ENCODE measurements around the gene SLC25A19.

SLC25A19 gene

DNA sequence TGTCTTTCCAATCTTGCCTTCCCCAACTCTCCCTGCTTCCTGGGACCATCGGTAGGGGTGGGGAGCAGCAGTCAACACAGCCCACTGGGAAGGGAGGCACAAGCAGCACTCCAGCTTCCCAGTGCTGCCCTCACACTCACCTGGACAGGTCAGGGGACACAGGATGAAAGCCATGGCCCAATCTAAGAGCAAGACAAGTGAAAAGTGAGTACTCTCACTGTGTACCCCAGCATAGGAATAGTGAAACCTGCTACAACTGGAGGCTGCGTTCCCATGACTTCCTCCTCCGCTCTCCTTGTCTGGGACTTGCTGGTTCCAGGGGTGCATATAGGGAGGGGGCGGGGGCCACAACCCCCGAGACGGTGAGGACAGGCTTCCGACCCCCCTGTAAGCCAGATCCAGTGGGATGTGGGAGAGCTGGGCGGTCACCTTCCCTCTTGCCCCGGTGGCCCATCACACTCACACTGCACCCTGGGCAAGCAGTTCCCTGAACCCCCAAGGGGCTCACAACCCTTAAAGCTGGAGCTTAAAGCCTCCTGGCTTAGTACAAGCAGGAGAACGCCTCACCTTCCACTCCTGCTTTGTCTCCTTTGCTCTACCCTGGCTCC lies 29.5 kb upstream of the SLC25A19 start:
- H3K36me3 ChIP-seq (ENCODE audit: insufficient read depth, low read length): peaks cover 40% of the 10 kb centered on the region
- no peaks in the 10 kb centered on the region for H3K27me3 ChIP-seq (ENCODE audit: insufficient read depth, low read length)
- no peak overlapping the region for H3K27ac ChIP-seq (ENCODE audit: low read depth, low read length)
- peaks cover 10% of the 10 kb centered on the region for H3K4me1 ChIP-seq (ENCODE audit: insufficient read depth, low read length)
- H3K4me3 ChIP-seq (ENCODE audit: low read length): no peak overlapping the region
- no peak overlapping the region; the same call in 1 of the 2 replicates for H3K9ac ChIP-seq (ENCODE audit: low read depth, low read length)
- 94% methylated on average over 10 of the region's 10 CpGs for WGBS
- H3K9me3 ChIP-seq (ENCODE audit: insufficient read depth, low read depth, low read length): no peaks in the 10 kb centered on the region

DNA sequence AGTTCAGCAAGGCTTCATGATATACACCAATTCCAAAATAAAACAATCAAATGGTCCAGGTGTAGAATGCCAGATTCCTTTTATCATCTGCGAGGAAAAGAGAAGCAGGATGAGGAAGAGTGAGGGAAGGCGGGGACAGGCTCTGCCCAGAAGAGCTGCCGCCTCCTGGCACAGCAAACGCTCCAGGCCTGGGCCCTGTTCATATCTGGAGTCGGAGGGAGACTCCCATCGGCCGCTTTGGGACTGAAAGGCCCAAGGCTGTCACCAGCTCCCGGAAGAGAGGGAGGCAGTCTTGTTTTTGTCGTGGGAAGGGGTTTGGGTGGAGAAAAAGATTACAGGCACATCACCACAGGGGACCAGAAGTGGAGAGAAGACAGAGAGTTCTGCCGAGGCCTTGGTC lies 29.0 kb upstream of the SLC25A19 start:
- H3K27ac ChIP-seq (ENCODE audit: low read depth, low read length): peak overlapping the region; percentile 25; the same call in 1 of the 2 replicates
- no peak overlapping the region for H3K9ac ChIP-seq (ENCODE audit: low read depth, low read length)
- H3K4me3 ChIP-seq (ENCODE audit: low read length): no peak overlapping the region
- peaks cover 38% of the 10 kb centered on the region for H3K36me3 ChIP-seq (ENCODE audit: insufficient read depth, low read length)
- peaks cover 9% of the 10 kb centered on the region for H3K4me1 ChIP-seq (ENCODE audit: insufficient read depth, low read length)
- WGBS: 82% methylated on average over 10 of the region's 10 CpGs
- no peaks in the 10 kb centered on the region for H3K27me3 ChIP-seq (ENCODE audit: insufficient read depth, low read length)
- H3K9me3 ChIP-seq (ENCODE audit: insufficient read depth, low read depth, low read length): no peaks in the 10 kb centered on the region

DNA sequence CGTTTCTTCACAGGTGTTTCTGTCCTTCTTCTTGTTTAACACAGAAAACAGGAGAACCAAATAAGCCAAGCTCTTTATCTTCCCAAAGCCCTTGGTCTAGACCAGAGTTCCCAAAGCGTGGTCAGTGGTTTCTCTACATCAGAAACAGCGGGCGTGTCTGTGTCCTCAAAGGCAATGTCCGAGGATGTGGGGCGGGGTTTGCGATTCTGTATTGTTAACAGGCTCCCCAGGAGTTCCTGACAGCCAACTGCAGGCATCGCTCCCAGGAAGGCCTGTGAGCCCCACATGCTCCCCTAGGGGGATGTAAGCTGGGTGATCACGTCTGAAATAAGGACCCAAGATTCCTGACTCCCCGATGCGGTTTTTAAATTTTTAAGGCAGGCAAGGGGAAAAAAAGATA lies 28.4 kb upstream of the SLC25A19 start:
- Histone ChIP-seq H3K9me3 (ENCODE audit: insufficient read depth, low read depth, low read length) (no peaks in the 10 kb centered on the region), H3K27me3 (ENCODE audit: insufficient read depth, low read length) (no peaks in the 10 kb centered on the region), H3K9ac (ENCODE audit: low read depth, low read length) (no peak overlapping the region), H3K4me3 (ENCODE audit: low read length) (no peak overlapping the region), H3K36me3 (ENCODE audit: insufficient read depth, low read length) (peaks cover 38% of the 10 kb centered on the region), H3K4me1 (ENCODE audit: insufficient read depth, low read length) (peaks cover 8% of the 10 kb centered on the region), H3K27ac (ENCODE audit: low read depth, low read length) (no peak overlapping the region)
- 64% methylated on average over 11 of the region's 11 CpGs for WGBS

DNA sequence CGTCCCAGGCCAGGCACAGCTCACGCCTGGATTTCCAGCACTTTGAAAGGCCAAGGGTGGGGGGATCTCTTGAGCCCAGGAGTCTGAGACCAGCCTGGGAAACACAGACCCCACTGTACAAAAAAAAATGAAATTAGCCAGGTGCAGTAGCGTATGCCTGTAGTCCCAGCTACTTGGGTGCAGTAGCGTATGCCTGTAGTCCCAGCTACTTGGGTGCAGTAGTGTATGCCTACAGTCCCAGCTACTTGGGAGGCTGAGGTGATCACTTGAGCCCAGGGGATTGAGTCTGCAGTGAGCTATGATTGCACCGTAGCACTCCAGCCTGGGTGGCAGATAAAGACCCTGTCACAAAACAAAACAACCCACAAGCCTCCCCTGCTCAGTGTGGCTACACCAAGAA lies 27.0 kb upstream of the SLC25A19 start:
- H3K9ac ChIP-seq (ENCODE audit: low read depth, low read length): no peak overlapping the region
- peaks cover 8% of the 10 kb centered on the region for H3K4me1 ChIP-seq (ENCODE audit: insufficient read depth, low read length)
- H3K27me3 ChIP-seq (ENCODE audit: insufficient read depth, low read length): no peaks in the 10 kb centered on the region
- 93% methylated on average over 5 of the region's 5 CpGs for WGBS
- no peak overlapping the region for H3K27ac ChIP-seq (ENCODE audit: low read depth, low read length)
- peaks cover 26% of the 10 kb centered on the region for H3K36me3 ChIP-seq (ENCODE audit: insufficient read depth, low read length)
- no peak overlapping the region for H3K4me3 ChIP-seq (ENCODE audit: low read length)
- no peaks in the 10 kb centered on the region for H3K9me3 ChIP-seq (ENCODE audit: insufficient read depth, low read depth, low read length)

DNA sequence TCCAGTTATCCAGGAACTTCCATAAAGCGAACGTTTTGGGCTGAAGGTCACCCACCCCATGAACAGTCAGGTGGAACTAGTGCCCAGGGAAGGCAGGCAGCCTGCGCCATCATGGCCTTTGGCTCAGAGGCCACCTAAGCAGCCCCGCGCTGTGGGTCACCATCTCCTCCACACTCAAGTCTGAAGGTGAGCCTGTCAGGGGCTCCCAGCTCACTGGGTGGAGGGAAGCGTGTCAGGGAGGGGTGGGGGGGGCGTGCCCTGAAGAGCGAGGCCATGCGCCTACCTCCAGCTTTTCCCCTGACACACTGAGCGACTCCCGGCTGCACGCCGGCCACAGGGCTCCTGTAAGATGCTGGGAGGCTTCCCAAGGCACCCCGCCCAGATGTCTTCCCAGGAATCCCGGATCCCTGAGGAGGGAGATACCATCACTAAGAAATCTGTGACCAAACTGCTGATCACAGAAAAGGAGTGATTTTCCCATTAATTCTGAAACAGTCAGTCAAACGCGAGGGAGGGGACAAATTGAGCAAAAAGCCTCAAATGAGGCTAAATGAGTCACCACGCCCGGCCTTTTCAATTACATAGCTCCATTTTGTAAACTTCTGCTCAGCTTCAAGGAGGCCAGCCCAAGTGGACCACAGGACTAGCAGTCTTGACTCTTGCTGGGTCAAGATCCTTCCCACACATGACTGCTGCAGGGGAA lies 26.5 kb upstream of the SLC25A19 start:
- Histone ChIP-seq H3K9me3 (ENCODE audit: insufficient read depth, low read depth, low read length) (no peaks in the 10 kb centered on the region), H3K4me3 (ENCODE audit: low read length) (no peak overlapping the region), H3K4me1 (ENCODE audit: insufficient read depth, low read length) (peaks cover 8% of the 10 kb centered on the region), H3K9ac (ENCODE audit: low read depth, low read length) (no peak overlapping the region), H3K36me3 (ENCODE audit: insufficient read depth, low read length) (peaks cover 20% of the 10 kb centered on the region), H3K27ac (ENCODE audit: low read depth, low read length) (no peak overlapping the region), H3K27me3 (ENCODE audit: insufficient read depth, low read length) (no peaks in the 10 kb centered on the region)
- WGBS: 89% methylated on average over 19 of the region's 19 CpGs

DNA sequence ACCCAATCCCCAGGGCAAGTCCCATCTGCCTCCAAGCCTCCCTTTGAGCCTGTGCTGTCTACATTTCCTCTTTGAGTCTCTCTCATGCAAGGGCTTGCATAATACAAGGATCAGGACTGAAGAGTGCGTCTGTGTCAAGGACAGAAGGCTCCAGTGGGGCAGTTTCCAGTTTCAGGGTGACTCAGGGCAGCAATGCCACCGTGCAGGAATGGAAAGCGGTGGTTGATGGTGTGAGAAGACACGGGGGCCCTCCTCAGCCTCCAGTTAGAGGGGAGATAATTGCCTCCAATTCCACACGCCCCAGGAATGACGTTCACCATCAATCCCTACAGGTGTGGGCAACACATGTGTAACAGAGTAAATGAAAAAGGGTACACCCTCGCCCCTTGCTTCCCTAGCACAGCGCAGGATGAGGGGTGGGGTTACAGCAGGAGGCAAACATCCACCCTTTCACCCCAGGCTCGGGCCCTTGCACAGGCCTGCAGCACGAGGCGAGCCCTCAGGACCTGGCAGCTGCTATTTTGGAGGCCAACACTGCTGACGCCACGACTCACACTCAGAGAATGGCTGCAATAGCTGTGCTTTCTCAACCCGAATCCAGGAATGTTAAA lies 24.8 kb upstream of the SLC25A19 start:
- Histone ChIP-seq H3K4me3 (ENCODE audit: low read length) (no peak overlapping the region), H3K36me3 (ENCODE audit: insufficient read depth, low read length) (peaks cover 8% of the 10 kb centered on the region), H3K27me3 (ENCODE audit: insufficient read depth, low read length) (no peaks in the 10 kb centered on the region), H3K9me3 (ENCODE audit: insufficient read depth, low read depth, low read length) (no peaks in the 10 kb centered on the region), H3K4me1 (ENCODE audit: insufficient read depth, low read length) (peaks cover 8% of the 10 kb centered on the region), H3K9ac (ENCODE audit: low read depth, low read length) (no peak overlapping the region), H3K27ac (ENCODE audit: low read depth, low read length) (no peak overlapping the region)
- 90% methylated on average over 14 of the region's 14 CpGs for WGBS

DNA sequence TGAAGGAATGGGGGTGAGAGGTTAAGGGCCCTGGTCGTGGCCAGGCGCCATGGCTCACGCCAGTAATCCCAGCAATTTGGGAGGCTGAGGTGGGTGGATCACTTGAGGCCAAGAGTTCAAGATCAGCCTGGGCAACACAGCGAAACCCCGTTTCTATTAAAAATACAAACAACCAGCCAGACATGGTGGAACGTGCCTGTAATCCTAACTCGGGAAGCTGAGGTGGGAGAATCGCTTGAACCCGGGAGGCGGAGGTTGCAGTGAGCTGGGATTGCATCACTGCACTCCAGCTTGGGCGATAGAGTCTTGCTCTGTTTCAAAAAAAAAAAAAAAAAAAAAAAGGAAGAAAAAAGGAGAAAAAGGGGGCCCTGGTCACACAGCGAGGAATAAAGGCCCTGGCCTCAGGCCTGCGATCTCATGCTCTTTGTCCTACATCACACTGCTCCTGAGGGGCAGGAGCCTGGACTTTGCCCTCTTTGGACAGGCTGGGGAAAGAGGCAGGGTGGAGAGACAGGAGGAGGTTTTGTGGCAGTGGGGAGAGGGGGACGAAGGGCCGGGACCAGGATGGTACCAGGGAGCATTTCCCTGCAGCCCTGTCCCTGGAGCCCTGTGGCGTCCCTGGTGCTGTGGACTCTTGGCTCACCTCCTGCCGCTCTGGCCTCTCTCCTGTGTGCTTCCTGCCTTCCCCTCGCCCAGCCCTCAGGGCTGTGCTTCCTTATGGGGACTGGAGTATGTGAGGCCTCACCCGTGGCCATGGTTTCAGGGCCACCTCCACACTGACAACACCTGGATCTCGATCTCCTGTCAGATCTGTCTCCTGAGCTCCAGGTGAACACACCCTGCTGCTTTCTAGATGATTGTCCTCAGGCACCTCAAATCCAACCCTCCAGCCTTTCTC lies 19.7 kb upstream of the SLC25A19 start:
- Histone ChIP-seq H3K27ac (ENCODE audit: low read depth, low read length) (no peak overlapping the region), H3K4me3 (ENCODE audit: low read length) (no peak overlapping the region)

DNA sequence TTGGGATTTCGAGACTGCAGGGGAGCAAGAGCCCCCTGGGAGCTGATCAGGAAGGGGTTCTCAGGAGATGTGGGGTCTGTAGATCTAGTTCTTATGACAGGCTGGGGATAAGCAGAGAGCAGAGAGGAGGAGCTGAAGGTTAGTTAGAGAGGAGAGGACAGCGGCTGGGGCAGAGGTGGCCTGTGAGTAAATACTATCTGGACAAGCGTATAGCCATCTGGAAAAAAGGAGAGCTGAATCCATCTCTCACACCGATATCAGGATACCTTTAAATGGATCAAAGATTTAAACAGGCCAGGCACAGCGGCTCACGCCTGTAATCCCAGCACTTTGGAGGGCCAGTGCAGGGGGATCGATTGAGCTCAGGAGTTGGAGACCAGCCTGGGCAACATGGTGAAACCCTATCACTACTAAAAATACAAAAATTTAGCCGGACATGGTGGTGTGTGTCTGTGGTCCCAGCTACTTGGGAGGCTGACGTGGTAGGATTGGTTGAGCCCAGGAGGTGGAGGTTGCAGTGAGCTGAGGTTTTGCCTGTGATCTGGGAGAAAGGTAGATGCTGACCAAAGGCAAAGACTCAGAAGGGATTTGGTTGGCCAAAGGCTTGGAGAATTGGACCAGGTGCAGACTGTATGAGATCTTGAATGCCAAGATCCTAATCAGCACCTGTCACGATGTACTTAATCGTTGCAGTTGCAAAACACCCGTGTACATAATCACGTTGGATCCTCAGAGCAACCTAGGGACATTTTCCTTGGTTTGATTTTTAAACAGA lies 18.9 kb upstream of the SLC25A19 start:
- H3K9me3 ChIP-seq (ENCODE audit: insufficient read depth, low read depth, low read length): no peaks in the 10 kb centered on the region
- H3K4me3 ChIP-seq (ENCODE audit: low read length): no peak overlapping the region
- no peaks in the 10 kb centered on the region for H3K4me1 ChIP-seq (ENCODE audit: insufficient read depth, low read length)
- H3K36me3 ChIP-seq (ENCODE audit: insufficient read depth, low read length): no peaks in the 10 kb centered on the region
- no peak overlapping the region for H3K9ac ChIP-seq (ENCODE audit: low read depth, low read length)
- 88% methylated on average over 13 of the region's 13 CpGs for WGBS
- H3K27ac ChIP-seq (ENCODE audit: low read depth, low read length): no peak overlapping the region
- H3K27me3 ChIP-seq (ENCODE audit: insufficient read depth, low read length): no peaks in the 10 kb centered on the region

More for the DNA sequence above, 19.7 kb upstream of the SLC25A19 start:
- Histone ChIP-seq H3K9ac (ENCODE audit: low read depth, low read length) (no peak overlapping the region), H3K9me3 (ENCODE audit: insufficient read depth, low read depth, low read length) (no peaks in the 10 kb centered on the region), H3K27me3 (ENCODE audit: insufficient read depth, low read length) (no peaks in the 10 kb centered on the region), H3K4me1 (ENCODE audit: insufficient read depth, low read length) (no peaks in the 10 kb centered on the region), H3K36me3 (ENCODE audit: insufficient read depth, low read length) (no peaks in the 10 kb centered on the region)
- 88% methylated on average over 20 of the region's 20 CpGs for WGBS

DNA sequence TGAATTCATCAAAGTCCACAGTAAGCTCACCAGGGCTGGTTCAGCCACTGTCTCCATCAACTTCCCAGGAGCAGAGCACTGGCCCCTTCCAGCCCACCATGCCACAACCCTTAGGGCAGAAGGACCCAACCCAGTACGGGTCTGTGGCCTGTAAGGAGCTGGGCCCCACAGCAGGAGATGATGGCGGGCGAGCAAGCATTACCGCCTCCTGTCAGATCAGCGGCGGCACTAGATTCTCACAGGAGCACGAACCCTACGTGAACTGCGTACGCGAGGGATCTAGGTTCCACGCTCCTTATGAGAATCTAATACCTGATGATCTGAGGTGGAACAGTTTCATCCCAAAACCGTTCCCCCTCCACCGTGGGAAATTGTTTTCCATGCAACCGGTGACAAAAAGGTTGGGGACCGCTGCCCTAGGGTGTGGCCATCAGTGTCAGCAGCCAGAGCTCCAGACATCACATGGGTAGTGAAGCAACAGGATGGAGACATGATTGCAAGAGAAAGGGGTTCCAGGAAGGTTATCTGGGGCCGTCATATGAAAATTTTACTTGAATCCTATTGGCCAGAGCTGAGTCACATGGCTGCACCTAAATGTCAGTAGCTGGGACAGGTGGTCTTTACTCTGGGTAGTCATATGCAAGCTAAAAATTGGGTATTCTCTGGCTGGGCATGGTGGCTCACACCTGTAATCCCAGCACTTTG lies 12.4 kb upstream of the SLC25A19 start:
- no peak overlapping the region for H3K27ac ChIP-seq (ENCODE audit: low read depth, low read length)
- 90% methylated on average over 17 of the region's 17 CpGs for WGBS
- H3K36me3 ChIP-seq (ENCODE audit: insufficient read depth, low read length): no peaks in the 10 kb centered on the region
- no peak overlapping the region for H3K9ac ChIP-seq (ENCODE audit: low read depth, low read length)
- no peaks in the 10 kb centered on the region for H3K27me3 ChIP-seq (ENCODE audit: insufficient read depth, low read length)
- H3K9me3 ChIP-seq (ENCODE audit: insufficient read depth, low read depth, low read length): no peaks in the 10 kb centered on the region
- H3K4me1 ChIP-seq (ENCODE audit: insufficient read depth, low read length): no peaks in the 10 kb centered on the region
- H3K4me3 ChIP-seq (ENCODE audit: low read length): no peak overlapping the region

DNA sequence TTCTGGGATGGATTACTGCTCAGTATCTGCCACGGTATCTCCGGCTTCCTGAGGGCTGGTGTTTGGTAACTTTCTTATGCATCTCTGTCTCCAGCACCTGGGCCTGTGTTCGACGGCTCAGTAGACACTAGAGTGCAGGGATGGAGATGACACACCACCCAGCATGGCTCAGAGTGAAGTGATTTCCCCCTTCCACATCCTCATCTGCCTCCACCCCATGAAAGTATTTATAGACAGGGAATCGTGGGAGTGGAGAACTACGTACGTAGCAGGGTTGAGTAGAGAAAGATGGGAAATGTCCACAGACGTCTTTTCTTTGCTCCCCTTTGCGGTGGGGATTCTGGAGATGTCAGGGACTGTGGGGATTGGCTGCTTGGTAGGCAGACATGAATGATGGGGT lies 11.8 kb upstream of the SLC25A19 start:
- 95% methylated on average over 9 of the region's 9 CpGs for WGBS
- Histone ChIP-seq H3K4me3 (ENCODE audit: low read length) (no peak overlapping the region), H3K9me3 (ENCODE audit: insufficient read depth, low read depth, low read length) (no peaks in the 10 kb centered on the region), H3K27me3 (ENCODE audit: insufficient read depth, low read length) (no peaks in the 10 kb centered on the region), H3K36me3 (ENCODE audit: insufficient read depth, low read length) (no peaks in the 10 kb centered on the region), H3K4me1 (ENCODE audit: insufficient read depth, low read length) (no peaks in the 10 kb centered on the region), H3K27ac (ENCODE audit: low read depth, low read length) (no peak overlapping the region), H3K9ac (ENCODE audit: low read depth, low read length) (no peak overlapping the region)
